ENCODE data around the gene GLT8D2. TPM values are rescaled to one million over a fixed set of nuclear protein-coding genes. Genes with fewer than 3 reads are reported as not detected.
"Not testable (repeated sequence)": the region's sequence is repeated elsewhere in the genome, so short reads cannot be mapped to it uniquely, and the experiment has no call there.

GLT8D2 gene
- total RNA-seq, 1 donor from 2014 or later: 5.5 TPM

GRCh38 chr12:104055686-104056388 is 5.8 kb upstream of the GLT8D2 start:
- DNase-seq (ENCODE audit: low spot score): peak; percentile 84
- intact Hi-C loops (cut with DNase I): loop anchor here (5.0 to 10.0 kb wide), 2 partner anchors 61 to 429 kb away; no protein-coding TSS in a partner anchor

- no peak for DNase-seq (ENCODE audit: low spot score)
- intact Hi-C loops (cut with DNase I): loop anchor here (5.0 to 10.0 kb wide), 2 partner anchors 60 to 428 kb away; no protein-coding TSS in a partner anchor
Observed at GRCh38 chr12:104054681-104055346, 4.8 kb upstream of the GLT8D2 start.

DNA sequence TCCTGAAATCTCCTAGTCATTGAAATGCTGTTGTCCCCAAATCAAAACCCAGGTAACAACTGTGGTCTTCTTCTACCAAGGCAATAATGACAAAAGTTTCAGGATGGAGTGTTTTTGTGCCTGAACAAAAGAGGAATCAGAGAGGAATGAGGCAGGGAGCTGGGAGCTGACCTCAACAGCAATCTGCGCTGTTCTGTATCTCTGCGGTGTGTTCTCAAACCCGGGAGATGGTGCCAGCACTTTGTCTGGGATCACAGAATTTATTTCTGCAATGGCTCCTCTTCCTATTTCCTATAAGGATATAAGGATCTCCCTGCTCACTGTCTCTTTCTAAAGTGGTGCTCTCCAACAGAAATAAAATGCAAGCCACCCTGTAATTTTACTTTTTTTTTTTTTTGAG is 449 bp upstream of the GLT8D2 start:
- no peak for DNase-seq (ENCODE audit: low spot score)
- intact Hi-C loops (cut with DNase I): loop anchor here (10.0 kb wide), 1 partner anchor 56 kb away; no protein-coding TSS in a partner anchor

- intact Hi-C loops (cut with DNase I): no loop called here
- no peak for DNase-seq (ENCODE audit: low spot score)
Observed at GRCh38 chr12:104049278-104049902, 597 bp downstream of the GLT8D2 start.

- intact Hi-C loops (cut with DNase I): no loop called here
Observed at GRCh38 chr12:104048811-104049210, 1.2 kb downstream of the GLT8D2 start.

GRCh38 chr12:104048162-104048561 is 1.8 kb downstream of the GLT8D2 start:
- intact Hi-C loops (cut with DNase I): no loop called here
- no peak for DNase-seq (ENCODE audit: low spot score)

More at GRCh38 chr12:104048811-104049210, 1.2 kb downstream of the GLT8D2 start:
- DNase-seq (ENCODE audit: low spot score): no peak

DNA sequence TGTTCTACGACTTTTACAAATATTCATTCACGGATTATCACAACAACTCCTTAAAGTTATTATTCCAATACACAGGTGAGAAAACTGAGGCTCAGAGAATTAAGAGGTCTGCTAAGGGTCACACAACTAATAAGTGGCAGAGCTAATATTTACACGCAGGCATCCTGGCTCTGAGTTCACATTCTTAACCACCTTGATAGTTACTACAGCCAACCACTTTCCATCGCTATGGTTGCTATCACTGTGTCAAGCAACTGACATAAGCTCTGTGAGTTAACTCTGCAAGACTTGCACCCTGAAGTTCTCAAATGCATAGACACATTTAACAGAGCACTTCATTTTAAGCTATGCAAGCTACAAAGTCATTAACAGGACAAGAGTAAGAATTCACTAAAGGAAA is 3.7 kb downstream of the GLT8D2 start:
- intact Hi-C loops (cut with DNase I): no loop called here

GRCh38 chr12:104044158-104044557 is 5.8 kb downstream of the GLT8D2 start:
- no peak for DNase-seq (ENCODE audit: low spot score)
- intact Hi-C loops (cut with DNase I): no loop called here

More for the DNA sequence above, 3.7 kb downstream of the GLT8D2 start:
- DNase-seq (ENCODE audit: low spot score): no peak

- intact Hi-C loops (cut with DNase I): no loop called here
- DNase-seq (ENCODE audit: low spot score): no peak
Observed at GRCh38 chr12:104042580-104042979, 7.4 kb downstream of the GLT8D2 start.

DNA sequence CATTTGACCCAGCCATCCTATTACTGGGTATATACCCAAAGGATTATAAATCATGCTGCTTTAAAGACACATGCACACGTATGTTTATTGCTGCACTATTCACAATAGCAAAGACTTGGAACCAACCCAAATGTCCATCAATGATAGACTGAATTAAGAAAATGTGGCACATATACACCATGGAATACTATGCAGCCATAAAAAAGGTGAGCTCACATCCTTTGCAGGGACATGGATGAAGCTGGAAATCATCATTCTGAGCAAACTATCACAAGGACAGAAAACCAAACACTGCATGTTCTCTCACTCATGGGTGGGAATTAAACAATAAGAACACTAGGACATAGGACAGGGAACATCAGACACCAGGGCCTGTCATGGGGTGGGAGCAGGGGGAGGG is 10.2 kb downstream of the GLT8D2 start:
- DNase-seq (ENCODE audit: low spot score); intact Hi-C loops (cut with DNase I): not testable (repeated sequence)

GRCh38 chr12:104036143-104036542 is 13.8 kb downstream of the GLT8D2 start:
- intact Hi-C loops (cut with DNase I); DNase-seq (ENCODE audit: low spot score): not testable (repeated sequence)

DNA sequence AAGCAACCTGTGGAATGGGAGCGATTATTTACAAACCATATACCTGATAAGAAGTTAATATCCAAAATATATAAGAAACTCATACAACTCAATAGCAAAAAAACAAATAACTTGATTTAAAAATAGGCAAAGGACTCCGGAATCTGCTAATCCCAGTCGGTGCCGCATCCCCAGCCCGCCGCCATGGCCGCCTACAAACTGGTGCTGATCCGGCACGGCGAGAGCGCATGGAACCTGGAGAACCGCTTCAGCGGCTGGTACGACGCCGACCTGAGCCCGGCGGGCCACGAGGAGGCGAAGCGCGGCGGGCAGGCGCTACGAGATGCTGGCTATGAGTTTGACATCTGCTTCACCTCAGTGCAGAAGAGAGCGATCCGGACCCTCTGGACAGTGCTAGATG is 19.4 kb downstream of the GLT8D2 start:
- intact Hi-C loops (cut with DNase I); DNase-seq (ENCODE audit: low spot score): not testable (repeated sequence)

DNA sequence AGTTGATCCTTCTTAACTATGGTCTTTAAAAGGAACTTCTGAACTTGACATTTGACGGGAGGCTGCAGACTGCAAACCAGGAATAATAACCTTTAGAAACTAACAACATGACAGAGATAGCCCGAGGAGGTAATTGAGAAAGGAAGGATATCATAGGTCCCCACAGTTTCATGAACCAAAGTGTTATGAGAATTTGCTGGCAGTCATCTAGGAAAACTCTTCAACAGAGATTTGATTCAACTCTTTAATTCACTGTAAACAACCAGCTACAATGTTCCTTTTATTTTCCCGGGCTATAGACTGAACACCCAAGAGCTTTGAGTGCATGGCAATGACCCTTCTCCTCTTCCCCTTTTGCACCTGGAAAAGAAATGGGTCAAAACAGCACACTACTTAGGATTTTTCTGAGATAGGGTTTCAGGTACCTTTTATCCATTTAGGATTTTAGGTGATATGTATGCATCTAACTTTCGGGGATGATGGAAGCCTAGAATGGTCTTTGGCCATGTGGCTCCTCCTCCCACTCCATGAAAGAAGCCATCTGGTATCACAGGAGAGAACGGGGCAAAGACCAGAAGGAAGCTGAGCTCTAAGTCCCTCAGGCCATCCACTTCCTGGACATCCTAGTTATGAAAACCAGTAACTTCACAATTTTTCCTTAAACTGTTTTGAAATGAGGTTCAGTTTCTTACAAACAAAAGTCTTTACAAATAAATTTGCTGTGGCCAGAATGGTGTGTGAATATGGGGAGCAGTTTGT is 23.0 kb downstream of the GLT8D2 start:
- intact Hi-C loops (cut with DNase I): no loop called here
- DNase-seq (ENCODE audit: low spot score): no peak

DNA sequence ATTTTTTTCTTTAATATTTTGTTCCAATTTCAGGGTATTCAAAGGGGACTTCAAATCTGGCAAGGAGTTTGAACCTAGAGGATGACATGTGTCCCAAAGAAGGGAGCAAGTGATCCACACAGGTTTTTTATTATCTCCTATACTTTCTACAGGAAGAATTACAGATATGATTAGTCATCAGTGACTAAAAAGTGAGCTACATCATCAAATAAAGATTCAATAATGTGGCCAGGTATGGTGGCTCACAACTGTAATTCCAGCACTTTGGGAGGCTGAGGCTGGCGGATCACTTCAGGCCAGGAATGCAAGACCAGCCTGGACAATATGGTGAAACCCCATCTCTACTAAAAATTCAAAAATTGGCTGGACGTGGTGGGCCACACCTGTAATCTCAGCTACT is 24.2 kb downstream of the GLT8D2 start:
- intact Hi-C loops (cut with DNase I): no loop called here
- no peak for DNase-seq (ENCODE audit: low spot score)

DNA sequence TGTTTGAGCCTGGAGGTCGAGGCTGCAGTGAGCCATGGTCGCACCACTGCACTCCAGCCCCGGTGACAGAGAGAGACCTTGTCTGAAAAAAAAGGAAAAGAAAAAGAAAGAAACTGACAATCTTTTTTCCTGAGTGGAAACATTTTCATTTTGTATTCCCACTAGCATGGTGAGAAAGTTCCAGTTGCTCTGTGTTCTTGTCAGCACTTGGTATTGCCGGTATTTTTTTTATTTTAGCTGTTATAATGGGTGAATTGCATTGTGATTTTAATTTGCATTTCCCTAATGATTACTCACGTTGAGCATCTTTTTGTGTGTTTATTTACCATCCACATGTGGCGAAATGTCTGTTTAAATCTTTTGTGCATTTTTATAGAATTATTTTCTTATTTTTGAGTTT is 25.6 kb downstream of the GLT8D2 start:
- no peak for DNase-seq (ENCODE audit: low spot score)
- intact Hi-C loops (cut with DNase I): no loop called here

DNA sequence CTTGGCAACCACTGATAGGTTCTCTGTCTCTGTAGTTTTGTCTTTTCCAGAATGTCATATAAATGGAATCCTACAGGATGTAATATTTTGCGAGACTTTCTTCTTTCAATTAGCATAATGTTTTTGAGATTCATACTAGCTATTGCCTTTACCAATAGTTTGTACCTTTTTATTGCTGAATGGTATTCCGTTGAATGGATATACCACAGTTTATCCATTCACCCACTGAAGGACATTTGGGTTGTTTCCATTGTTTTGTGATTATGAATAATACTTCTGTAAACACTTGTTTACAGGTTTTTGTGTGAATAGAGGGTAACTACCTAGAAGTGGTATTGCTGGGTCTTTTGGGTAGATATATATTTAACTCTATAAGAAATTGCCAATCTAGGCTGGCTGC is 26.3 kb downstream of the GLT8D2 start:
- intact Hi-C loops (cut with DNase I): no loop called here
- no peak for DNase-seq (ENCODE audit: low spot score)

GRCh38 chr12:104022786-104023185 is 27.2 kb downstream of the GLT8D2 start:
- DNase-seq (ENCODE audit: low spot score): no peak
- intact Hi-C loops (cut with DNase I): no loop called here

- intact Hi-C loops (cut with DNase I); DNase-seq (ENCODE audit: low spot score): not testable (repeated sequence)
Observed at GRCh38 chr12:104021862-104022261, 28.1 kb downstream of the GLT8D2 start.

DNA sequence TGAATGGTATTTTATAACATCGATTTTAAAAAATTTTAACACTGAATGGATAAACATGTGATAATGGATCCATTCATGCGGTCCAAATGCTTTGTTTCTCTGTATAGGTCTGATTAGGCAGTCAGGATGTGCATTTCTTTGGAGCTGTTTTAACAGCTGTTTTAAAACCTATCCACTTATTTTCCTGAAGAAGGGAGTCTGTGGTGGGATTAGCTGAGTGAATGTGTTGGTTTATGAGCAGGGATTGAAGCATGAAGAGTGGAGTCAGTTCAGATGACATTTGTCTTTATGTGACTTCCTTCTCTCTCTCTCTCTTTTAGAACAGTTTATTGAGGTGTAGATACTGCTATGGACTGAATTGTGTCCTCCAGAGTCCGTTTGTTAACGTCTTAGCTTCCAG is 37.7 kb downstream of the GLT8D2 start:
- intact Hi-C loops (cut with DNase I): no loop called here
- DNase-seq (ENCODE audit: low spot score): no peak

DNA sequence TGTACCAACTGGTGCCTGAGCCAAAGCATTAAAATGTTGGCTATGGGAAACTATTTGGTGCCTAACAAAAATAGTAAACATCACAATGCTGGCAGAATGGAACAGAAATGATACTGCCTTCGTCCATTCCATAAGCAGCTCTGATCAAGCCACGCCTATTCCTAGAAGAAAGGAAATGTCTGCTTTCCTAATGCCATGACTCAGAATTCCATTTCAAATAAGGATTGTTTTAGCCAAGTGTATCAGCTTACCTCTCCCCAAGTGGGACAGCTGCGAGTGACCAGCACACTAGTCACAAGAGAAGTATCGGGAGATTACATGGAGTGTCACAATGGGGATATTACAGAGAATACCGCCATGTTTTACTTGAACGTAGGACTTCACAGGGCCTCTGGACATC is 38.7 kb downstream of the GLT8D2 start:
- intact Hi-C loops (cut with DNase I): no loop called here
- no peak for DNase-seq (ENCODE audit: low spot score)

Measured in cardiac septum (tissue), 1 donor.